ENCODE data around the gene ZNF511. TPM values are rescaled to one million over a fixed set of nuclear protein-coding genes. Genes with fewer than 3 reads are reported as not detected.

The ZNF511 gene
- polyA plus RNA-seq, 1 donor from 2014 or later, result 17.6 TPM

DNA sequence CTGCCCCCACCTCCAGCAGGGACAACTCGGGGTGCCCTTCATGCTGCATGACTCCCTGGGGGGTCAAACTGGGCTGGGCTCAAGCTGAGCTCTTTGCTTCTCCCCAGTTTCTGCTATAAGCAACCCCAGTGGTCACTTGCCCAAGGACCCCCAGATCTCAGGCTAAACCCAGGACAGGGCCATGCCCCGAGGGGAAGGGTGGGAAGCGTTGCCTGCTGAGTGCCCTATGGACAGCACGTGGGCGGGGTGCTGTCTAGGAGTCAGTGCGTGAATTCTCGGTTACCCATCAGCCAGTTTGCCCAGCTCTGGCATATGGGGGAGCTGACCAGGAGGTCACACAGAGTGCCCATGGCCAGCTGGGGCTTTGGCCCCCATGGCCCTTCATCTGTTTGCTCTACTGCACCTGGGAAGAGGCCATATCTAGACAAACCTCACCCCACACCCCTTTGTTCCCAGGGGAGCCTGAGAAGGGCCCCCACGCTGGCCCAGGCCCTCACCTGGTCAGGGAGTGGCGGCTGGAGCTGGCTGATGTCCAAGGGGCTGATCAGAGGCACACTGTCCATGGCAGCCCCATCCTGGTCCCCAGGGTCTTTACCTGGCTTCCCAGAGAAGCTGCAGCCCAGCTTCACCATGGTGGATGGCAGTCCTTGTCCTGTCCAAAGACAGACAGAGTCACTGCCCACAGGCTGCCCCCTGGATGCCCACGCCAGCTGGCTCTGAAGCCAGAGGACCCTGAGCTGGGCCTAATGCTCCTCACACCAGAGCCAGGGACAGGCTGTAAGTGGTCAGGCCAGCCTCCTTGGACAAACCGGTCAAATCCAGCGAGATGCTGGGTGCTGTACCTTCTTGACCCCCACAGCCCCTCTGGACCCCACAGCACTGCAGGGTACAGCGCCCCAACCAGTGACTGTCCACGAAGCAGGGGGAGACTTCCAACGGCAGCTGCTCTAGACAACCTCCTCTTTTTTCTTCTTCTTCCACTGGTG is 19.9 kb downstream of the ZNF511 start:
- no peaks in the 10 kb centered on the region for H3K36me3 ChIP-seq (ENCODE audit: insufficient read depth, low read length)
- no peak overlapping the region for H2AFZ ChIP-seq (ENCODE audit: low read depth, low read length)
- H3K4me3 ChIP-seq (ENCODE audit: low read length), result no peak overlapping the region
- H3K9me2 ChIP-seq (ENCODE audit: insufficient read depth, low read length), result no peaks in the 10 kb centered on the region
- no peak overlapping the region for H3K27ac ChIP-seq (ENCODE audit: low read length)
- H3K9ac ChIP-seq (ENCODE audit: low read length), result no peak overlapping the region
- H4K20me1 ChIP-seq (ENCODE audit: insufficient read depth), result no peaks in the 10 kb centered on the region
- H3K4me2 ChIP-seq (ENCODE audit: low read length), result no peak overlapping the region
- H3F3A ChIP-seq (ENCODE audit: insufficient read depth, low read length, poor library complexity, severe bottlenecking), result no peaks in the 10 kb centered on the region
- peaks cover 25% of the 10 kb centered on the region for H3K27me3 ChIP-seq (ENCODE audit: insufficient read depth, low read depth, low read length)
- no peaks in the 10 kb centered on the region for H3K9me3 ChIP-seq (ENCODE audit: low read length)
- TF ChIP-seq MXI1 (conservative IDR thresholded peaks at IDR 0.05; ENCODE audit: poor library complexity, severe bottlenecking), result no peak
- TF ChIP-seq, protein P1, sequence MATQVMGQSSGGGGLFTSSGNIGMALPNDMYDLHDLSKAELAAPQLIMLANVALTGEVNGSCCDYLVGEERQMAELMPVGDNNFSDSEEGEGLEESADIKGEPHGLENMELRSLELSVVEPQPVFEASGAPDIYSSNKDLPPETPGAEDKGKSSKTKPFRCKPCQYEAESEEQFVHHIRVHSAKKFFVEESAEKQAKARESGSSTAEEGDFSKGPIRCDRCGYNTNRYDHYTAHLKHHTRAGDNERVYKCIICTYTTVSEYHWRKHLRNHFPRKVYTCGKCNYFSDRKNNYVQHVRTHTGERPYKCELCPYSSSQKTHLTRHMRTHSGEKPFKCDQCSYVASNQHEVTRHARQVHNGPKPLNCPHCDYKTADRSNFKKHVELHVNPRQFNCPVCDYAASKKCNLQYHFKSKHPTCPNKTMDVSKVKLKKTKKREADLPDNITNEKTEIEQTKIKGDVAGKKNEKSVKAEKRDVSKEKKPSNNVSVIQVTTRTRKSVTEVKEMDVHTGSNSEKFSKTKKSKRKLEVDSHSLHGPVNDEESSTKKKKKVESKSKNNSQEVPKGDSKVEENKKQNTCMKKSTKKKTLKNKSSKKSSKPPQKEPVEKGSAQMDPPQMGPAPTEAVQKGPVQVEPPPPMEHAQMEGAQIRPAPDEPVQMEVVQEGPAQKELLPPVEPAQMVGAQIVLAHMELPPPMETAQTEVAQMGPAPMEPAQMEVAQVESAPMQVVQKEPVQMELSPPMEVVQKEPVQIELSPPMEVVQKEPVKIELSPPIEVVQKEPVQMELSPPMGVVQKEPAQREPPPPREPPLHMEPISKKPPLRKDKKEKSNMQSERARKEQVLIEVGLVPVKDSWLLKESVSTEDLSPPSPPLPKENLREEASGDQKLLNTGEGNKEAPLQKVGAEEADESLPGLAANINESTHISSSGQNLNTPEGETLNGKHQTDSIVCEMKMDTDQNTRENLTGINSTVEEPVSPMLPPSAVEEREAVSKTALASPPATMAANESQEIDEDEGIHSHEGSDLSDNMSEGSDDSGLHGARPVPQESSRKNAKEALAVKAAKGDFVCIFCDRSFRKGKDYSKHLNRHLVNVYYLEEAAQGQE (IDR thresholded peaks at IDR 0.05; ENCODE audit: borderline replicate concordance), result no peak
- TF ChIP-seq TAF1 (IDR thresholded peaks at IDR 0.05; ENCODE audit: low read depth), result no peak
- no peak for TF ChIP-seq POLR2AphosphoS5 (IDR thresholded peaks at IDR 0.05)
- no peak for TF ChIP-seq RAD21 (conservative IDR thresholded peaks at IDR 0.05)
- TF ChIP-seq, protein P2, sequence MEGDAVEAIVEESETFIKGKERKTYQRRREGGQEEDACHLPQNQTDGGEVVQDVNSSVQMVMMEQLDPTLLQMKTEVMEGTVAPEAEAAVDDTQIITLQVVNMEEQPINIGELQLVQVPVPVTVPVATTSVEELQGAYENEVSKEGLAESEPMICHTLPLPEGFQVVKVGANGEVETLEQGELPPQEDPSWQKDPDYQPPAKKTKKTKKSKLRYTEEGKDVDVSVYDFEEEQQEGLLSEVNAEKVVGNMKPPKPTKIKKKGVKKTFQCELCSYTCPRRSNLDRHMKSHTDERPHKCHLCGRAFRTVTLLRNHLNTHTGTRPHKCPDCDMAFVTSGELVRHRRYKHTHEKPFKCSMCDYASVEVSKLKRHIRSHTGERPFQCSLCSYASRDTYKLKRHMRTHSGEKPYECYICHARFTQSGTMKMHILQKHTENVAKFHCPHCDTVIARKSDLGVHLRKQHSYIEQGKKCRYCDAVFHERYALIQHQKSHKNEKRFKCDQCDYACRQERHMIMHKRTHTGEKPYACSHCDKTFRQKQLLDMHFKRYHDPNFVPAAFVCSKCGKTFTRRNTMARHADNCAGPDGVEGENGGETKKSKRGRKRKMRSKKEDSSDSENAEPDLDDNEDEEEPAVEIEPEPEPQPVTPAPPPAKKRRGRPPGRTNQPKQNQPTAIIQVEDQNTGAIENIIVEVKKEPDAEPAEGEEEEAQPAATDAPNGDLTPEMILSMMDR (IDR thresholded peaks at IDR 0.05; ENCODE audit: poor library complexity, severe bottlenecking), result no peak
- no peak for TF ChIP-seq EP300 (conservative IDR thresholded peaks at IDR 0.05; ENCODE audit: poor library complexity, severe bottlenecking)
- TF ChIP-seq EZH2 (IDR thresholded peaks at IDR 0.05; ENCODE audit: borderline replicate concordance, insufficient read depth, low read length, poor library complexity, severe bottlenecking), result no peak
- H3K79me2 ChIP-seq (replicated peaks; ENCODE audit: insufficient read depth, low read length), result no peaks in the 10 kb centered on the region

DNA sequence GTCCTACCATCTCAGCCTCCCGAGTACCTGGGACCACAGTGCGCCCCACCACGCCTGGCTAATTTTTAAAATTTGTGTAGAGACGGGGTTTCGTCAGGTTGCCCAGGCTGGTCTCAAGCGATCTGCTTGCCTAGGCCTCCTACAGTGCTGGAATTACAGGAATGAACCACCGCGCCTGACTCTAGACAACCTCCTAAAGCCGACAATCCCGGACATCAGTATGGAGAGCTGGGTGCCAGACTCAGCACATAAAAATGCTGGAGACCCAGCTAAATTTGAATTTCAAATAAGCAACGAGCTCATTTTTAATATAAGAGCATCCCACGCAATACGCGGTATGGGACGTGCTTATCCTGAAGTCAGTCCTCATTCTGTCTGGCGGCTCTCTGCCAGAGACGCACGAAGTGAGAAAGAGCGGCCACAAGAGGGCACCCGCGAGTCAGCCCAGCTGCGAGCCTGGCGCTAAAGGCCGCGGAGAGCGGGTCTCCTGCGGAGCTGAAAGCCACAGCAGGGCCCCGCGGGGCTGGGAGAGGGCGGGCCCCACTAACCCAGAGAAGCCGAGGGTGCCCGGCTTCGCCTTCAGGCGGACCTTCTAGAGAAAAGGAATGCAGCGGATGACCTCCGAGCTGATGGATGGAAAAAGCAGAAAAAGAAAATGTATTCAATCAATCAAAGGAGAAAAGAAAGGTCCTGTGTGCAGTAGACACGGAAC is 20.9 kb downstream of the ZNF511 start:
- TF ChIP-seq MXI1 (conservative IDR thresholded peaks at IDR 0.05; ENCODE audit: poor library complexity, severe bottlenecking) (no peak), RAD21 (conservative IDR thresholded peaks at IDR 0.05) (peak; percentile 84), SMC3 (conservative IDR thresholded peaks at IDR 0.05; ENCODE audit: poor library complexity) (peak; percentile 88), POLR2AphosphoS5 (IDR thresholded peaks at IDR 0.05) (no peak)
- TF ChIP-seq, protein P2 (IDR thresholded peaks at IDR 0.05; ENCODE audit: poor library complexity, severe bottlenecking), result peak; percentile 93
- TF ChIP-seq, protein P1 (IDR thresholded peaks at IDR 0.05; ENCODE audit: borderline replicate concordance), result no peak
- H3K27me3 ChIP-seq (ENCODE audit: insufficient read depth, low read depth, low read length), result peaks cover 28% of the 10 kb centered on the region
- H3K4me2 ChIP-seq (ENCODE audit: low read length), result no peak overlapping the region
- no peak overlapping the region for H3K4me3 ChIP-seq (ENCODE audit: low read length)
- no peaks in the 10 kb centered on the region for H3K9me2 ChIP-seq (ENCODE audit: insufficient read depth, low read length)
- H4K20me1 ChIP-seq (ENCODE audit: insufficient read depth), result no peaks in the 10 kb centered on the region
- H3K9ac ChIP-seq (ENCODE audit: low read length), result peak overlapping the region; percentile 26
- no peak overlapping the region for H2AFZ ChIP-seq (ENCODE audit: low read depth, low read length)
- H3F3A ChIP-seq (ENCODE audit: insufficient read depth, low read length, poor library complexity, severe bottlenecking), result no peaks in the 10 kb centered on the region
- H3K79me2 ChIP-seq (replicated peaks; ENCODE audit: insufficient read depth, low read length), result no peaks in the 10 kb centered on the region
- H3K27ac ChIP-seq (ENCODE audit: low read length), result no peak overlapping the region
- no peaks in the 10 kb centered on the region for H3K36me3 ChIP-seq (ENCODE audit: insufficient read depth, low read length)
- H3K9me3 ChIP-seq (ENCODE audit: low read length), result peaks cover 2% of the 10 kb centered on the region

Data from neural cell (in vitro differentiated cells).